HepG2 (cell line): Measurements from ENCODE around the gene APC2. TPM values are rescaled to one million over a fixed set of nuclear protein-coding genes. Genes with fewer than 3 reads are reported as not detected.
A peak's percentile ranks its signal among the peaks of the same experiment; 100 is the strongest.

ENCODE experiments used
- CREB1 ChIP-seq, 2 experiments: fragments of 450-650 bp in 1 of 2; IDR thresholded peaks; 2 replicates each; pipeline ENCODE4 v1.6.1; 2016 to 2017; ENCODE audit warnings: control low read depth in 1 of 2, mild to moderate bottlenecking in 1 of 2, missing compliant biosample characterization in 1 of 2, missing genetic modification characterization in 1 of 2
- E2F1 ChIP-seq: sonication (generic); formaldehyde crosslinking; IDR thresholded peaks from 2 replicates; pipeline ENCODE4 v1.5.0; 2020; ENCODE audit warnings: missing genetic modification reagents
- FOXC1 ChIP-seq: sonication (generic); formaldehyde crosslinking; IDR thresholded peaks from 2 replicates; pipeline ENCODE4 v1.8.0; 2022; ENCODE audit warnings: mild to moderate bottlenecking, missing genetic modification reagents, borderline replicate concordance
- FOXK2 ChIP-seq: fragments of 450-650 bp; IDR thresholded peaks from 2 replicates; pipeline ENCODE4 v1.6.1; 2016
- FOXP4 ChIP-seq: sonication (generic); formaldehyde crosslinking; IDR thresholded peaks from 2 replicates; pipeline ENCODE4 v1.4.0; 2020; ENCODE audit warnings: missing genetic modification reagents
- JUND ChIP-seq: sonication (generic); formaldehyde crosslinking; IDR thresholded peaks from 2 replicates; pipeline ENCODE4 v1.8.0; 2022; ENCODE audit warnings: mild to moderate bottlenecking, missing genetic modification reagents
- KLF12 ChIP-seq: sonication (generic); formaldehyde crosslinking; IDR thresholded peaks from 2 replicates; pipeline ENCODE4 v1.4.0; 2020; ENCODE audit warnings: missing genetic modification reagents, borderline replicate concordance
- NAIF1 ChIP-seq: sonication (generic); formaldehyde crosslinking; IDR thresholded peaks from 2 replicates; pipeline ENCODE4 v1.5.0; 2020; ENCODE audit warnings: mild to moderate bottlenecking, missing genetic modification reagents, borderline replicate concordance
- NR1H2 ChIP-seq: sonication (generic); formaldehyde crosslinking; IDR thresholded peaks from 2 replicates; pipeline ENCODE4 v1.8.1; 2022; ENCODE audit warnings: low read depth, missing genetic modification reagents, borderline replicate concordance
- RARG ChIP-seq: sonication (generic); formaldehyde crosslinking; IDR thresholded peaks from 2 replicates; pipeline ENCODE4 v1.4.0; 2020; ENCODE audit warnings: low read depth, mild to moderate bottlenecking, missing genetic modification reagents
- RNF2 ChIP-seq: fragments of 450-650 bp; conservative IDR thresholded peaks from 2 replicates; pipeline ENCODE4 v1.6.1; 2016; ENCODE audit warnings: low read depth
- SMARCE1 ChIP-seq: fragments of 450-650 bp; IDR thresholded peaks from 2 replicates; pipeline ENCODE4 v1.6.1; 2017; ENCODE audit warnings: borderline replicate concordance
- STAT5B ChIP-seq: sonication (generic); formaldehyde crosslinking; IDR thresholded peaks from 2 replicates; pipeline ENCODE4 v1.4.0; 2020; ENCODE audit warnings: missing genetic modification reagents
- TAF15 ChIP-seq: fragments of 200-400 bp; formaldehyde crosslinking; IDR thresholded peaks from one replicate; pipeline ENCODE4 v1.6.1; 2018; ENCODE audit warnings: mild to moderate bottlenecking, low read depth, low read length; ENCODE audit not compliant: poor library complexity, severe bottlenecking
- U2AF2 ChIP-seq: fragments of 200-400 bp; formaldehyde crosslinking; IDR thresholded peaks from 2 replicates; pipeline ENCODE4 v1.6.1; 2017; ENCODE audit warnings: low read depth, mild to moderate bottlenecking, low read length
- ZBTB43 ChIP-seq: sonication (generic); formaldehyde crosslinking; conservative IDR thresholded peaks from 2 replicates; pipeline ENCODE4 v1.4.0; 2020; ENCODE audit warnings: missing genetic modification reagents
- ZNF317 ChIP-seq: sonication (generic); formaldehyde crosslinking; IDR thresholded peaks from 2 replicates; pipeline ENCODE4 v1.5.0; 2020; ENCODE audit warnings: mild to moderate bottlenecking, missing genetic modification reagents
- ZNF567 ChIP-seq: sonication (generic); formaldehyde crosslinking; IDR thresholded peaks from 2 replicates; pipeline ENCODE4 v1.8.1; 2023; ENCODE audit warnings: mild to moderate bottlenecking, missing genetic modification reagents, borderline replicate concordance
- ZNF639 ChIP-seq: conservative IDR thresholded peaks from 2 replicates; pipeline ENCODE4 v1.6.1; 2018; ENCODE audit warnings: missing genetic modification reagents
- ZNF770 ChIP-seq: sonication (generic); formaldehyde crosslinking; IDR thresholded peaks from 2 replicates; pipeline ENCODE4 v1.5.0; 2020; ENCODE audit warnings: mild to moderate bottlenecking, missing genetic modification reagents
- ZSCAN29 ChIP-seq: sonication (generic); formaldehyde crosslinking; conservative IDR thresholded peaks from 2 replicates; pipeline ENCODE4 v1.4.0; 2020; ENCODE audit warnings: mild to moderate bottlenecking, missing genetic modification reagents
- ZSCAN31 ChIP-seq: sonication (generic); formaldehyde crosslinking; IDR thresholded peaks from 2 replicates; pipeline ENCODE4 v1.5.0; 2020; ENCODE audit warnings: low read depth, mild to moderate bottlenecking, missing genetic modification reagents
- polyA plus RNA-seq, 8 experiments: library from polyadenylated mRNA; depleted of rRNA in 3 of 8; stranded (reverse) in 7 of 8; unstranded in 1 of 8; fragments of >200 nt; fragmentation: Illumina TruSeq in 4 of 8; extraction: Trizol in 4 of 8; gene quantifications; 2 replicates each; pipeline versions ENCODE4 v1.2.1 to v1.2.3, GENCODE V29; 2011 to 2016; ENCODE audit warnings: low read depth in 4 of 8, missing spikeins in 1 of 8, mixed read lengths in 1 of 8; ENCODE audit not compliant: insufficient read depth in 1 of 8
- total RNA-seq, 5 experiments: library from RNA; depleted of rRNA; stranded (reverse); fragments of >200 nt; fragmentation: Illumina TruSeq; extraction: Trizol; gene quantifications; 2 replicates each; pipeline ENCODE4 v1.2.3, GENCODE V29; 2016; ENCODE audit warnings: low read depth in 1 of 5

APC2 gene
- total and polyA plus RNA-seq, 2 of the 13 experiments (the other 11 are each of a cell fraction or from before 2014, with no cell fraction given) = 0.08 to 0.22 TPM

GRCh38 chr19:1490311-1491113 is 40.6 kb downstream of the APC2 start, which contains the start of gene PCSK4 (continued):
- TF ChIP-seq E2F1 (CRISPR knock-in tag) (peak; percentile 59; the same call in 1 of the 2 replicates), ZBTB43 (CRISPR knock-in tag) (no peak), FOXP4 (CRISPR knock-in tag) (no peak), NAIF1 (CRISPR knock-in tag) (peak; percentile 66; the same call in 1 of the 2 replicates), STAT5B (CRISPR knock-in tag) (no peak), SMARCE1 (no peak), ZNF639 (CRISPR knock-in tag) (no peak), ZNF317 (CRISPR knock-in tag) (no peak), CREB1 (IDR thresholded peaks at IDR 0.05) (peak; percentile 40; the same call in 1 of the 2 replicates), CREB1 (CRISPR knock-in tag; IDR thresholded peaks at IDR 0.05) (no peak), RARG (no peak), FOXK2 (peak; percentile 55; the same call in 1 of the 2 replicates), TAF15 (no peak), RNF2 (no peak; the same call in 1 of the 2 replicates), U2AF2 (peak; percentile 93), ZSCAN29 (CRISPR knock-in tag) (no peak), NR1H2 (CRISPR knock-in tag) (no peak), JUND (no peak), ZNF770 (CRISPR knock-in tag) (peak; percentile 10; the same call in 1 of the 2 replicates), ZNF567 (no peak), ZSCAN31 (no peak), FOXC1 (CRISPR knock-in tag) (peak; percentile 91; the same call in 1 of the 2 replicates), KLF12 (CRISPR knock-in tag) (no peak)
